ENCODE measurements around the gene CEP85L. TPM values are rescaled to one million over a fixed set of nuclear protein-coding genes. Genes with fewer than 3 reads are reported as not detected.

CEP85L gene
- total and polyA plus RNA-seq, 4 donors: 1.1 to 21.3 (median 9.4) TPM

GRCh38 chr6:118536478-118536877 lies 114.9 kb downstream of the CEP85L start:
- WGBS, 2 donors: 87 to 88% methylated on average over 2 of the region's 2 CpGs
- Histone ChIP-seq H3K27me3 (ENCODE audit: control insufficient read depth in 1 of 2, insufficient read depth in 2 of 2, low read length in 1 of 2) (no peaks in the 10 kb centered on the region), H3K9me3 (ENCODE audit: control insufficient read depth, low read length) (no peaks in the 10 kb centered on the region), H3K27ac (ENCODE audit: low read depth in 1 of 2, low read length in 2 of 2) (no peak overlapping the region), H3K36me3 (ENCODE audit: control insufficient read depth in 1 of 2, insufficient read depth in 2 of 2, low read length in 1 of 2) (no peaks in the 10 kb centered on the region), H3K4me3 (ENCODE audit: low read length in 2 of 2) (no peak overlapping the region), H3K4me1 (ENCODE audit: control insufficient read depth in 1 of 2, insufficient read depth in 2 of 2, low read length in 2 of 2) (peaks cover 0 to 6% of the 10 kb centered on the region in 2 donors)
- ATAC-seq (ENCODE audit: low FRiP score) (no peak), DNase-seq (no peak)
- intact Hi-C loops (cut with DNase I): no loop called here

- 90 to 97% methylated on average over 6 of the region's 6 CpGs for whole genome bisulfite sequencing, 2 donors
- DNase-seq (no peak), ATAC-seq (ENCODE audit: low FRiP score) (no peak)
- Histone ChIP-seq H3K4me3 (ENCODE audit: low read length in 2 of 2) (no peak overlapping the region), H3K4me1 (ENCODE audit: control insufficient read depth in 1 of 2, insufficient read depth in 2 of 2, low read length in 2 of 2) (peaks cover 0 to 3% of the 10 kb centered on the region in 2 donors), H3K27ac (ENCODE audit: low read depth in 1 of 2, low read length in 2 of 2) (no peak overlapping the region), H3K9me3 (ENCODE audit: control insufficient read depth, low read length) (no peaks in the 10 kb centered on the region), H3K36me3 (ENCODE audit: control insufficient read depth in 1 of 2, insufficient read depth in 2 of 2, low read length in 1 of 2) (no peaks in the 10 kb centered on the region), H3K27me3 (ENCODE audit: control insufficient read depth in 1 of 2, insufficient read depth in 2 of 2, low read length in 1 of 2) (no peaks in the 10 kb centered on the region)
- intact Hi-C loops (cut with DNase I): no loop called here
Measured at GRCh38 chr6:118535176-118535844, 116.1 kb downstream of the CEP85L start.

- ATAC-seq (ENCODE audit: low FRiP score): no peak
- Histone ChIP-seq H3K27me3 (ENCODE audit: control insufficient read depth in 1 of 2, insufficient read depth in 2 of 2, low read length in 1 of 2) (no peaks in the 10 kb centered on the region), H3K27ac (ENCODE audit: low read depth in 1 of 2, low read length in 2 of 2) (no peak overlapping the region)
Measured at GRCh38 chr6:118530942-118531341, 120.4 kb downstream of the CEP85L start.

GRCh38 chr6:118529756-118530155 lies 121.6 kb downstream of the CEP85L start:
- 30 to 33% methylated on average over 2 of the region's 2 CpGs for WGBS, 2 donors
- no peak for ATAC-seq (ENCODE audit: low FRiP score)
- peaks cover 0 to 2% of the 10 kb centered on the region in 2 donors for H3K4me1 ChIP-seq (ENCODE audit: control insufficient read depth in 1 of 2, insufficient read depth in 2 of 2, low read length in 2 of 2)

More at GRCh38 chr6:118530942-118531341, 120.4 kb downstream of the CEP85L start:
- Histone ChIP-seq H3K4me1 (ENCODE audit: control insufficient read depth in 1 of 2, insufficient read depth in 2 of 2, low read length in 2 of 2) (no peaks in the 10 kb centered on the region), H3K9me3 (ENCODE audit: control insufficient read depth, low read length) (no peaks in the 10 kb centered on the region), H3K36me3 (ENCODE audit: control insufficient read depth in 1 of 2, insufficient read depth in 2 of 2, low read length in 1 of 2) (no peaks in the 10 kb centered on the region), H3K4me3 (ENCODE audit: low read length in 2 of 2) (no peak overlapping the region)
- WGBS, 2 donors: 97 to 100% methylated on average over 2 of the region's 2 CpGs
- intact Hi-C loops (cut with DNase I): no loop called here
- no peak for DNase-seq

GRCh38 chr6:118528129-118528528 lies 123.3 kb downstream of the CEP85L start:
- ATAC-seq (ENCODE audit: low FRiP score): no peak
- intact Hi-C loops (cut with DNase I): no loop called here
- Histone ChIP-seq H3K36me3 (ENCODE audit: control insufficient read depth in 1 of 2, insufficient read depth in 2 of 2, low read length in 1 of 2) (no peaks in the 10 kb centered on the region), H3K9me3 (ENCODE audit: control insufficient read depth, low read length) (no peaks in the 10 kb centered on the region), H3K27me3 (ENCODE audit: control insufficient read depth in 1 of 2, insufficient read depth in 2 of 2, low read length in 1 of 2) (no peaks in the 10 kb centered on the region), H3K4me1 (ENCODE audit: control insufficient read depth in 1 of 2, insufficient read depth in 2 of 2, low read length in 2 of 2) (peaks cover 0 to 2% of the 10 kb centered on the region in 2 donors), H3K4me3 (ENCODE audit: low read length in 2 of 2) (no peak overlapping the region), H3K27ac (ENCODE audit: low read depth in 1 of 2, low read length in 2 of 2) (no peak overlapping the region)
- DNase-seq: no peak
- WGBS, 2 donors: 5% methylated on average over 1 of the region's 1 CpG

More at GRCh38 chr6:118529756-118530155, 121.6 kb downstream of the CEP85L start:
- no peak for DNase-seq
- Histone ChIP-seq H3K4me3 (ENCODE audit: low read length in 2 of 2) (no peak overlapping the region), H3K27me3 (ENCODE audit: control insufficient read depth in 1 of 2, insufficient read depth in 2 of 2, low read length in 1 of 2) (no peaks in the 10 kb centered on the region), H3K9me3 (ENCODE audit: control insufficient read depth, low read length) (no peaks in the 10 kb centered on the region), H3K36me3 (ENCODE audit: control insufficient read depth in 1 of 2, insufficient read depth in 2 of 2, low read length in 1 of 2) (no peaks in the 10 kb centered on the region), H3K27ac (ENCODE audit: low read depth in 1 of 2, low read length in 2 of 2) (peak overlapping the region in 1 of 2 donors; percentile 1)
- intact Hi-C loops (cut with DNase I): no loop called here

- H3K27ac ChIP-seq (ENCODE audit: low read depth in 1 of 2, low read length in 2 of 2): no peak overlapping the region
Measured at GRCh38 chr6:118525913-118526780, 125.2 kb downstream of the CEP85L start.

GRCh38 chr6:118524686-118525085 lies 126.7 kb downstream of the CEP85L start:
- 80 to 81% methylated on average over 2 of the region's 2 CpGs for WGBS, 2 donors
- peaks cover 0 to 2% of the 10 kb centered on the region in 2 donors for H3K4me1 ChIP-seq (ENCODE audit: control insufficient read depth in 1 of 2, insufficient read depth in 2 of 2, low read length in 2 of 2)
- no peak for ATAC-seq (ENCODE audit: low FRiP score)
- no peak overlapping the region for H3K27ac ChIP-seq (ENCODE audit: low read depth in 1 of 2, low read length in 2 of 2)
- intact Hi-C loops (cut with DNase I): no loop called here
- no peak overlapping the region for H3K4me3 ChIP-seq (ENCODE audit: low read length in 2 of 2)
- no peaks in the 10 kb centered on the region for H3K36me3 ChIP-seq (ENCODE audit: control insufficient read depth in 1 of 2, insufficient read depth in 2 of 2, low read length in 1 of 2)
- DNase-seq: no peak
- no peaks in the 10 kb centered on the region for H3K27me3 ChIP-seq (ENCODE audit: control insufficient read depth in 1 of 2, insufficient read depth in 2 of 2, low read length in 1 of 2)
- no peaks in the 10 kb centered on the region for H3K9me3 ChIP-seq (ENCODE audit: control insufficient read depth, low read length)

More at GRCh38 chr6:118525913-118526780, 125.2 kb downstream of the CEP85L start:
- WGBS, 2 donors: 95 to 97% methylated on average over 4 of the region's 4 CpGs
- H3K36me3 ChIP-seq (ENCODE audit: control insufficient read depth in 1 of 2, insufficient read depth in 2 of 2, low read length in 1 of 2): no peaks in the 10 kb centered on the region
- ATAC-seq (ENCODE audit: low FRiP score) (no peak), DNase-seq (no peak)
- H3K4me3 ChIP-seq (ENCODE audit: low read length in 2 of 2): no peak overlapping the region
- H3K27me3 ChIP-seq (ENCODE audit: control insufficient read depth in 1 of 2, insufficient read depth in 2 of 2, low read length in 1 of 2): no peaks in the 10 kb centered on the region
- intact Hi-C loops (cut with DNase I): no loop called here
- peaks cover 0 to 2% of the 10 kb centered on the region in 2 donors for H3K4me1 ChIP-seq (ENCODE audit: control insufficient read depth in 1 of 2, insufficient read depth in 2 of 2, low read length in 2 of 2)
- H3K9me3 ChIP-seq (ENCODE audit: control insufficient read depth, low read length): no peaks in the 10 kb centered on the region

- no peaks in the 10 kb centered on the region for H3K36me3 ChIP-seq (ENCODE audit: control insufficient read depth in 1 of 2, insufficient read depth in 2 of 2, low read length in 1 of 2)
- no peak overlapping the region for H3K4me3 ChIP-seq (ENCODE audit: low read length in 2 of 2)
- H3K9me3 ChIP-seq (ENCODE audit: control insufficient read depth, low read length): no peaks in the 10 kb centered on the region
- no peak overlapping the region for H3K27ac ChIP-seq (ENCODE audit: low read depth in 1 of 2, low read length in 2 of 2)
- no peaks in the 10 kb centered on the region for H3K27me3 ChIP-seq (ENCODE audit: control insufficient read depth in 1 of 2, insufficient read depth in 2 of 2, low read length in 1 of 2)
- ATAC-seq (ENCODE audit: low FRiP score): no peak
- H3K4me1 ChIP-seq (ENCODE audit: control insufficient read depth in 1 of 2, insufficient read depth in 2 of 2, low read length in 2 of 2): peaks cover 0 to 2% of the 10 kb centered on the region in 2 donors
- 88 to 91% methylated on average over 5 of the region's 5 CpGs for WGBS, 2 donors
- no peak for DNase-seq
- intact Hi-C loops (cut with DNase I): no loop called here
Measured at GRCh38 chr6:118523216-118523615, 128.2 kb downstream of the CEP85L start.
